NCI-H128 (cell line): ENCODE data around the gene ZFHX3.
"Not testable (repeated sequence)": the region's sequence is repeated elsewhere in the genome, so short reads cannot be mapped to it uniquely, and the experiment has no call there.

Experiments
- DNase-seq: peaks from one replicate; lab custom pipeline; 2025; ENCODE audit not compliant: unreplicated experiment; lab: John Stamatoyannopoulos, UW

ZFHX3 gene

DNA sequence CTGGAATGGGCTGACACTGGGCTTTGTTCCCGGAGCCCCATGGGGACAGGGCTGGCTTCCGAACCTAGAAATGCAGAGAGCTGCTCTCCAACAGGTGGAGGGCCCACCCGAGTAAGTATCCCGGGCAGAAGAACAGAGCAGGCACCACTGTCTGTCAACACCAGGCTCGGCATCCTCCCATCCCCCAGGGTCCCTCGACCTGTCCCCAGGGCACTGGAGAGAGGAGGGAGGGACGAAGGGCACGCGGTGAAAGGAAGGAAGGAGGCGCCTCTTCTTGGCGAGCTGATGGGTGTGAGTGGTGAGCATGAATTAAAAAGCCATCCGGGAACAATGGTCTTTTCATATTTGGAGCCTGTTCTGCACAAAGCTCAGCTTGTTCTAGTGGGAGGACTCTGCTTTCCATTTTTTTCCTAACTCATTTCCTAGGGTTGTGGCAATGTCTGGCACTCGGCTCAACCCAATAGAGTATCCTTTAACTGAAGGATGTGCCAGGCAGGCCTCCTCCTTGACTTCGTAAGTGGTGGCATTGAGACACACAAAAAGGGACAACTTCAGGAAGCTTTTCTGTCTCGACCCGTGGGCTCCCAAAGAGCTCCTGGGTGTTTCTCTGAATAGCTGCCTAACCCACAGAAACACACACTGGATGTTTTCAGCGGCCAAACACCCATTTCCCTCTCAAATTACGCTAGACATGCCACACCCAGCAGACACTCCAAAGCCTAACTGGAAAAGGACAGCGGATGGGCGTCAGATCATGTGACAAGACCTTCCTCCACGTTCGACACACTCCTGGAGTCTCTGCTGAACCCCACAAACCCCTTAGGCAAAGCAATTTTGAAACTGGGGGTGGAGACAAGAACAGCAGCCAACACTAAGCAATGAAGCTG is 47.7 kb downstream of the ZFHX3 start:
- DNase-seq, result no peak

DNA sequence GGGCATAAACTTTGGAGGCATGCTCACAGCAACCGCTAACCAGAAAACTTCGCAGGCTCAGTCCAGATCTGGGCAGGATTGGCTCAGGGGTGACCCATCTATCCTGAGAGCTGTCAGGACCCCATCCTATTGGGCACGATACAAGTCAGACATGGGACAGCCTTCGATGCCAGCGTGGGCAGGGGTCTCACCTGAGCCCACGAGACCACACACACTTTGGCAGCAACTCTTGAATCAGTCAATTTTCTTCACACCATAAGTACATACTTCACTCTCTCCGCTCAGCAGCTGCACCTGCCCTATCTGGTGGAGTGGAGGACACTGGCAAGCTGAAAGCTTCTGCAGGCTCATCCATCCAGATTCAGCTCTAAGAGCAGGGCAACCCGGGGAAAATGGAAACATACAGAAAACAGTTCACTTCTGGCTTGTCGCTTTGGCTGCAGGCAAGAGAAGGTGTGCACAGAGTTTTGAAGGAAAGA is 48.3 kb downstream of the ZFHX3 start:
- DNase-seq, result no peak

DNA sequence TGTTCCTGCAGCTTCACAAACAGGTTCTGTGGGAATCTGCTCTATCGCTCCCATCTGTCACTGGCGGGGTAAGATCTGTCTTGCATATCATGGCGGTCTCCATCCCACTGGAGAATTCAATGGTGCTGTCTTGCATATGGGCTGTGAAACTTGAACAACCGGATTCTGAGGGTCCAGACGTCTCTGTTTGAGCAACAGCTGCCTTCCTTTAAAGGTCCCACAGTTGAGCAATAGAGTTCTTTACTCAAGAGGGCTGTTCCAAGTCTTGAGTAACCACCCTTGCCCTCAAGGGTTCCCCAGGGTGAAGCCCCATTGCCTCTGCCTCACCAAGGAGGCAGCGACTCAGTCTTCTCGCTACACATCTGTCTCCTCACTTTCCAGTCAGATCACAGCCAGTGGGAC is 50.8 kb downstream of the ZFHX3 start:
- no peak for DNase-seq

DNA sequence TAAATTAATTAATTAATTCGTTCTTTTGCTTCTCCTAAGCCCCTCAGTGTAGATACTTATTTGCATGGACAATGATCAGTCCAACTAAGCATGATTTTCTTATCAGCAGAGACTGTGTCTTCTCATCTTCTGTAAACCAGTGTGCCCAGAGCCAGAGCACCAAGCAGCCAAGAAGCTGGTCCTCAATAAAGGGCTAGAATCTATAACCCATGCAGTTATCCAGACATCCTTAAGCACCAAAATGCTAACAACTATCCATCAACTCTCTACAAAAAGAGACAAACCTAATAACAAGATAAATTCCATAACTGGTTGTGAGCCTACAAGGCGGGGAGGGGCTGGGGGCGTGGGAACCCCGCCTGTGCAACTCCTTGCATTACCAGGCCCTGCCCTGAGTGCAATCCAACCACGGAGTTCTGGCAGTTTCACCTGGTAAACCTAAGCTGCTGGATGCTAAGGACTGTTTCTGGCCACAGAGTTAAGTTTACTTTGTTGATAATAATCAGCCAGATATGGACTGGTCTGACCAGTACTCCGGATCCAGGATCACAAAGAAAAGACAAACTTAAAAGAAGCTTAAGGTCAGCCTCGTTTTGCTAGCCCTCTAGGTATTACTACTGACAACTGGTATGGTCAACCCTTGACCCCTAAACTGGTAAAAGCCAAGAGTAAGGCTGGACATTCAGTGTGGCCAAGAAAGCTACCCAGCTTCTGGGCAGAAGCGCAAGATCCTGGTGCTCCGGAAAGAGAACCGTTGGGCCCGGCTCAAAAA is 51.5 kb downstream of the ZFHX3 start:
- no peak for DNase-seq

DNA sequence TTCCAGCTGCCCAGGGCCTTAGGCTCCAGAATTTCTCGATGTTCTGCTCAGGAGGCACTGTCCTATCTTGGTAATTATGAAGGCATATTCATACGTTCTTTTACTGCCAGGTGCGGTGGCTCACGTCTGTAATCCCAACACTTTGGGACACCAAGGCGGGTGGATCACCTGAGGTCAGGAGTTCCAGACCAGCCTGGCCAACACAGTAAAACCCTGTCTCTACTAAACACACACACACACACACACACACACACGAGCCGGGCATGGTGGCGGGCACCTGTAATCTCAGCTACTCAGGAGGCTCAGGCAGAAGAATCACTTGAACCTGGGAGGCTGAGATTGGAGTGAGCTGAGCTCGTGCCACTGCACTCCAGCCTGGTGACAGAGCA is 52.1 kb downstream of the ZFHX3 start:
- not testable (repeated sequence) for DNase-seq

DNA sequence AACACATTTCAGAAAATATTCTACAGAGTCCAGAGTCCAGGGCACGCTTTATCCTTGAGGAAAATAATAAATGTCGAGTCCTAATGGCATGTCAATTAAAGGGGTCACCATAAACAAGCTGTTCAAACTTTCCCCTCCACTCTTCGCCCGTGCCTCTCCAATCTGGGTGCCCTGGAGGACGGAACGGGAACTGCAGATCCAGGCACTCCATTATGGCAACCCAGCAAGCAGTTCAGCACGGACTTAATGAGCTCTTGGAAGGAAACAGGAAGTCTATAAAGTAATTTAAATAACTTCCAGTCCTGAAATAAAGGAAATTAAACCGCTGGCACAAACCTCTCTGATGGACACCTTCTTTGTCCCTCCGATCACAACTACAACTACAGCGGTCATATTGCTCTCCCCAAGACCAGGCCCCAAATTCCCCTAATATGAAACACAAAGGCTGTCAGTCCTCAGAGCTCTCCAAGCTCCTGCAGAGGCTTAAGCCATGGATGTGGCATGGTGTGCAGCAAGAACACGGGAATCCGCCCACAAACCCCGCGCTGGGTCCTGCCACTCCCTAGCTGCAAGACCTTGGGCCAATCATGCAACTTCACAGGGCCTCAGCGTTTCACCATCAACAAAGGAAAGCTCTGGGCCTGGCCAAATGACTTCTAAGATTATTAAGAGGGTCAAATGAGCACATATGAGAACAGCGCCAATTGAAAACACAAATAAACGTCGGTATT is 52.6 kb downstream of the ZFHX3 start:
- no peak for DNase-seq

DNA sequence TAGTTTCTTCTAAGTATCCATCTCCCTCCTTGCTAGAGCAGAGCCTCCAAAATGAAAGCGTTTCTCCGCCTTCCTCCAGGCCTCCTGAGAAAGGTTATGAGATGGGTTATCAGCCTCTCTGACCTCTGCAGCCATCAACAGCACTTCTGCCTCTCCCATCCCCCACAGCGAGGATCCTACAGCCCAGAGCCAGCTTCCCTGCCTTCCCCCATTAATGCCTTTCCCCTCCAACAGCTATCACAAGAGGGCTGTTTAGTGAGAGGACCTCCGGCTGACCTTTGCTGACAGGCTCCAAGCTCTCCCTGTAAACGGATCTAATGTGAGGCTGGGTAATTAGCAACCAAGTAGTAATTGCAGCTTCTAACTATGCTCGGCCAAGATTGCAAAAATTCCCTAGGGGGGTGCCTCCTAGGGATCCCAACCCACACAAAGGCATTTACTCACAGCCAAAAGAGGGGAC is 55.8 kb downstream of the ZFHX3 start:
- DNase-seq, result no peak

DNA sequence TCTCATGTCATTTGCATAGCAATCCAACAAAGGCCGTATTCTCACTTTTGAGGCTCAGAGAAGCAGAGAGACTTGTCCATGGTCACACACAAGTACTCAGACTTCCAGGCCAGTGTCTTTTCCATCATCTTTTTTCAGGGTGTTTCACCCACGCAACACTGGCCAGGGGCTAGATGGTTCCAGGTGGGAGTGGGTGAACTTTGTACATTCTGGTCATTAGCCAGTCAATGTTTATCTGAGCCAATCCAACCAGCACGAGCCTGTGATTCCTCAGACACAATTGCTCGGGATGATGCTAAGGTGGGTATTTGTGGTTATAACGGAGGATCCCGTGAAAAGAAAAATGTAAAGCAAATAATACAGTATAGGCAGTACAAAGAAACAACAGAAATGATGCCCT is 56.3 kb downstream of the ZFHX3 start:
- no peak for DNase-seq

DNA sequence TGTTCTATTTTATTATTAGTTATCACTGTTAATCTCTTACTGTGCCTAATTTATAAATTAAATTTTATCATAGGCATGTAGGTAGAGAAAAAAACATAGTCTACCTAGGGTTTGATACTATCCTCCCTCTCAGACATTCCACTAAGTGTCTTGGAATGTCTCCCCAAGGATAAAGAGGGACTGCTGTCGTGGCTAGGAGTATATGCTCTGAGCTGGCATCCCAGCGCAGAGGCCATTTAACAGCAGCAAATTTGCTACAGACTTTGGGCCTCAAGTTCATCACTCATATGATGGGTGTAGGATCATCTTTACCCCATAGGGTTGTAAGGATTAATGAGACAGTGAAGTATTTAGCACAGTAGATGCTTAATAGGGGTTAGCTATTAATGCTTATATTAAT is 56.7 kb downstream of the ZFHX3 start:
- no peak for DNase-seq

DNA sequence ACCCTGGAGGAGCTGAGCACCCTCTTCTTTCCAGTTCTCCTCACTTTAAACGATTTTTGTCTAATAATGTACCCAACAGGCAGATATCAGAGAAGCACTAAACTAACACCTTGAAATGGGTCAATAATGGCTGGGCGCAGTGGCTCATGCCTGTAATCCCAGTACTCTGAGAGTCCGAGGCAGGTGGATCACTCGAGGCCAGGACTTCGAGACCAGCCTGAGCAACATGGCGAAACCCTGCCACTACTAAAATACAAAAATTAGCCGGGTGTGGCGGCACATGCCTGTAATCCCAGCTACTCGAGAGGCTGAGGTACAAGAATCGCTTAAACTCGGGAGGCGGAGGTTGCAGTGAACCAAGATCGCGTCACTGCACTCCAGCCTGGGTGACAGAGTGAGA is 57.4 kb downstream of the ZFHX3 start:
- DNase-seq, result no peak

DNA sequence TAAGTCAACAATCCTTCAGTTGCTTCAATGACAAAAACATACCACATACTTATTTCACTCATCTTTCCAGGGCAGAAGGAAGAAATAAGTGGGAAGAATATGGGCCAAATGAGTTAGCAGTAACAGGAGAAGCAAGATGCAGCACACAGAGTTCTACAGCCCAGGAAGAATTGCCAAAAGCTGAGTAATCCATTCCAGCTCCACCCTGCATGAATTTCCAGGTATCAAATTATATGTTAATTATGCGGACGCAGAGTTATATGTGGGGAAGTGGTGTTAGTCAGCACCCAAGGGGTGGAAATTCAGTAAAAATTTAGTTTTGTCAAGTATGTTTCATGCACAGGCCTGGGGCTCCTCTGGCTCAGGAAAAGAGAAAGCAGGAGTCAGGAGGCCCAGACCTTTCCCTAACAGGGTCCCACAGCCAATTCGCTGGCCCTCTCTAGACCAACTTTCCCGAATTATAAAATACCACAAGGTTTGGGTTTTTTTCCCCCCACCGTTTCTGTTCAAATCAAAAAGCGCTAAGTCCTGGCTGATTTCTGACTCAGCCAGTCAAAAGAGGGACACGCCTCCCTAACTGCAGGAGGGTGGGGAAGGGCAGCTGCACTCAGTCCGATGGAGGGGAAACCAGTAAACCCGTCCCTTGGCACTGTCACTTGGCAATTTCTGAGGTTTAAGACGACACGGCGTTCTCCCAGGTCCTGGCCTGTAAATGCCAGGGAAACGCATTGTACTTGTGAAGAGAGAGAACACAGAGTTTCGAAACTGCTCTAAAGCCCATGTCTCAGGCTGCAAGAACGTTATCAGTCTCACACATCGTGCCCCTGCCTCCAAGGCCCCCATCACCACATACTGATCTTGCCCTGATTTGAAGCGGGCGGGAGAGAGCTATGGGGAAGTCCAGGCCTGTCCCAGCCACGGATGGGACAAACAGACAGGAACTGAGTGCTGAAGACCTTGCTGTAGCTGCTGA is 58.1 kb downstream of the ZFHX3 start:
- DNase-seq, result no peak

DNA sequence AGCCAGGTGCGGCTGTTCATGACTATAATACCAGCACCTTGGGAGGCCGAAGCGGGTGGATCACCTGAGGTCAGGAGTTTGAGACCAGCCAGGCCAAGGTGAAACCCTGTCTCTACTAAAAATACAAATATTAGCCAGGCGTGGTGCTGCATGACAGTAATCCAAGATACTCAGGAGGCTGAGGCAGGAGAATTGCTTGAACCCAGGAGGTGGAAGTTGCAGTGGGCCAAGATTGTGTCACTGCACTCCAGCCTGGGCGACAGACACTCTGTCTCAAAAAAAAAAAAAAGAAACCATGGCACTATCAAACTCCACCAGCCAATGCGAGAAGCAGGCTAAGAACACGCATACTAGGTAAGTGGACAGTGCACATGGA is 58.7 kb downstream of the ZFHX3 start:
- DNase-seq, result not testable (repeated sequence)

DNA sequence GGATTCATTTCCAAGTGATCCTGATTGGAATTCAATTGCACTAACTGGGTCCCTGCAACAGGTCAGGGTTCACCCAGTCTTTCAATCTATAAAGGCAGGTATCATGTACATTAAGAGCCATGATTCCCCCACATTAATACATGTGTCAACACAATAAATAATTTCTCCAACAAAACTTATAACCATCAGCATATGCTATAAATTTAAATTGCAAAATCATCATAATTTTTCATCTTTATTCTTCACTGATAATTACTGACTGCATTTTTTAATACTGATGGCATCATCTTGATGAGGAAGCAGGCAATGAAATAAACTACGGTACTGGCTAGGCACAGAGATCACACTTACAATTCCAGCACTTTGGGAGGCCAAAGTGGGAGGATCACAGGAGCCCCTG is 59.4 kb downstream of the ZFHX3 start:
- DNase-seq, result no peak

DNA sequence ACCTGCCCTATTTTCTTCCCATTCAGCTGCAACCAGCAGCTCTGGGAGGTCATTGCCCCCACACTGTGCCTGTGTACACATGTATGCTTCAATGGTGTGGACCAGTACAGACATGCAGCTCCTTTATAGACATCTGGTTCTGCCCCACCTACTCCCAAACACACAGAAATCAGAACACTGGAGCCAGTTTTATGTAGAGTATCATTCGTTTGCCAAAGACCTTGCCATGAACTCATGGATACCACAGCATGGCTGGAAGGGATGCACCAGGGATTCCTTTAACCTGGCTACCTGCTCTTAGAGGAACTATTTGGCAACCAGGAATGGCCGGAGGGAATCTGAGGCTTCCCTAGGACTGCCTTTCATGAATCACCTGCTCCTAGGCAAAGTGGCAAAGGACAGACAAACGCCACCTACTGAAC is 60.4 kb downstream of the ZFHX3 start:
- no peak for DNase-seq

DNA sequence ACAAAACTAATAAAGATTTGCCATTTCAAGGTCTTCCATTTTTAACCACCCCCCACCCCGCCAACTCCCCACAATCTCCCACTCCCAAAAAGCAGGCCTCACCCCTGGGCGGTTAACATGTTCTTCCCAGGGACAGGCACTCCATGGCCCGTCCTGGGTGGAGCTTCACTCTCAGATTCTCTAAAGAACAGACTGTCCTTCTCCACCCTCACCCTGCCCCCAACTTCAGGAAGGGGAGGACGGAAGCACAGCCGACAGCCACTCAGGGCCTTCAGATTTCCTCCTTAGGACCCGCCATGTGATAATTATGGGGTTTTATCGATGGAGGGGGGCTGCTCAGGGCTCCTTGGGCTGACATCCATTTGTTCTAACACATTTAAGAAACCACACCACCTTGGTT is 61.9 kb downstream of the ZFHX3 start:
- DNase-seq, result no peak

DNA sequence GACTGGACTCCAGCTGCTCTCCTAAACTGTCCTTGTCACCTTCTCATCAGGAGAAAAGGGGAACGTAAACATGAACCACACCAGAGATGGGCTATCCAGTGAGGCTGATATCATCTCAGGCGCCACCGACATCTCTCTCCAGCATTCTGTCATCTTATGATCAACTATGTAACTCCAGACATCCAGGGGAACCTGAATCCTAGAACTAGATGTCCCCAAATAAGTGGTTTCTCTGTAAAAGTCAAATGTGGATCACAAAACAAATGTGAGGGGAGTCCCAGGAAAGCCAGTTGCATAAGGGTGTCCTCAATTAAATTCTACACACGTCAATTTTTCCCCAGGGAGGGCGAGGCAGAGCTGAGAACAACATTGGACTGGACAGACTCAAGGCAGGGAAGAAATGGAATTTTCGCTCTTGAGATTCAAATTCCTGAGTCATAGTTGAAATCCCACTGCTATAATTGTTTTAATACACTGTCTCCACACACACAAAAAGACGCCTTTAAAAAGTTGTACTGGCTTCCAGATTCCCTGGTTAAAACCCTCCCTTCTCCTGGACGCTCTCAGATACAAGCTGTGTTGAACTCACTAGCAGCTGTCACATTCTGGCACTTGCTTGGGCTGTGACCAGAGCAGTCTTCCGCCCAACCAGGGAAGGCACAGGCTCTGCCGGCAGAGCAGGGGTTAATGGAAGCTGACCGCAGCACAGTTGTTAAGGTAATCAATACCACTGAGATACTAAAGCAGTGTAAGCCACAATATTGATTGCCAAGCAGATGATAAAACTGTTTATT is 62.6 kb downstream of the ZFHX3 start:
- DNase-seq, result no peak

DNA sequence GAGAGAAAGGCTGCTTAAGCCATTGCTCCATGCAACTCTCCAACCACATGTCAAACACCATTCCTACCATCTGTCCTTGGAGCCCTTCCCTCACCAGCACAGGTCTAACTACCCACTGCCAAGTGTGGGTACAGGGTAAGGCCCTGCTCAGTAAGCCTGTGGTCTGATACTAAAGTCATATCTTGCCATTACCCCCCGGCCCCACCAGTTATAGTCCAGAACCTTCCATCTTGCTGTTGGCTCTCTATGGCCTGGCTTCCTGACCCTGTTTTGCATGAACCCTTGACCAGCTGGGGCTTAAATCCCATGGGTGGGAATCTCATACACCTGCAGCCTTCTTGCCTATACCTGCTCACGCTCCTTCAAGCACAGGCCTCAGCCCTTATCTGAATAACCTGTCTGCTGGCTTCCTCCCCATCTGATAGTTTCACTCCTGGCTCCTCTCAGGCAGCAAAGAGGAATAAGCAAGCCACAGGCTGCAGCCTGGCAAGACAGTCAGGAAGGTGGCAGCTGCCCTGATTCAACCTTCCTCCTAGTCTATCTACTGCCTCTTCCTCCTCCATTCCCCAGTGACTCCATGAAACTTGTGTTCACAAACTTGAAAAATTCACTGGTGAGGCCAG is 64.1 kb downstream of the ZFHX3 start:
- DNase-seq, result no peak

DNA sequence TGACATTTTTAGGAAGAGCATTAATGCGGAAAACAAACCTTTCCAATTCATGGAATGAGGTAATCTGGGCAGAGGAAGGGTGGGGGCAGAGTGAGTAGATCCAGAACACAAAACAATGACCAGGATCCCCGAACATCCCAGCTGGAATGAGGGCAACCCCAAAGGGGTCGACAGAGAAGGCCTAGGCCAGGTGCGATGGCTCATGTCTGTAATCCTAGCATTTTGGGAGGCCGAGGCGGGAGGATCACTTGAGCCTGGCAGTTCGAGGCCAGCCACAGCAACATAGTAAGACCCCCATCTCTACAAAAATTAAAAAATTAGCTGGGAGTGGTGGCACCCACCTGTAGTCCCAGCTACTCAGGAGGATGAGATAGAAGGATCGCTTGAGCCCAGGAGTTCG is 64.7 kb downstream of the ZFHX3 start:
- DNase-seq, result no peak

DNA sequence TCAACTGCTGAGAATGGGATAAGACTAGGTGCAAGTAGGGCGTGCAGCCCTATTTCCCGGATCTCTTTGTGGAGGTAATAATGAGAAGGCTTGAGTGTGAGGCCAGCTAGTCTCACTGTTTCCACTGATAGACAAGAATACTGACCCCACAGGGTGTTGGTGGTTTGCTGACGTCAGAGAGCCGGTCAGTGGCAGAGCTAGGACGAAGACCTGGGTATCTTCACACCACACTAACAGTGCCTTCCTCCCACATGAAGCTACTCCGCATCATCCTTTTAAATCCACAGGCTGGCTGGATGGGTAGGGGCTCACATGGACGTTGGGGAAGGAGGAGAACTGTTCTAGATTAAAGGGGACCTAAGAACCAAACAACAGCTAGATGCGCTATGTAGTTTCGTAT is 68.0 kb downstream of the ZFHX3 start:
- DNase-seq, result no peak
